ENCODE measurements around the gene GGNBP2.
A peak's percentile ranks its signal among the peaks of the same experiment; 100 is the strongest.
"Not testable (repeated sequence)": the region's sequence is repeated elsewhere in the genome, so short reads cannot be mapped to it uniquely, and the experiment has no call there.

GGNBP2 gene

DNA sequence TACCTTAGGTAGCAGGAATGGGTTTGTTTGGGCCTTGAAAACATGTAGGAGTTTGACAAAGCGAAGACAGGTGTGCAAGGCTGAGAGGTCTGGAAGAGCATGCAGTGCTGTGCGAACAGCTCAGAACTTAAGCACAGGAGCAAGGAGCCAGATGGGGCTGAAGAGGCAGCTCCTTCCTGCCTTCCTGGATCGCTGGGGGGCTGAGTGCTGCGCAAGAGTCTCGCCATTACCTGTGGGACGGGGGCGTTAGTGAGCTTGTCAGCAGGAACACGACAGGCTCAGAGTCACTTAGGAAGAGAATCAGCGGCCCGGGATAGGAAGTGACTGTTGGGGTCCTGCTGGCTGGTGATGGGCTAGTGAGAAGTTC lies 56.2 kb downstream of the GGNBP2 start:
- Histone ChIP-seq H3K27me3 (ENCODE audit: low read depth, low read length) (no peaks in the 10 kb centered on the region), H2AFZ (ENCODE audit: low read depth, low read length) (peak overlapping the region; percentile 85), H3K4me2 (ENCODE audit: low read length) (peak overlapping the region; percentile 95), H3K4me1 (ENCODE audit: low read length) (peaks cover 7% of the 10 kb centered on the region), H3K4me3 (ENCODE audit: low read length) (peak overlapping the region; percentile 94), H4K20me1 (ENCODE audit: insufficient read depth, low read length) (peaks cover 5% of the 10 kb centered on the region), H3K27ac (ENCODE audit: low read length) (peak overlapping the region; percentile 29), H3K79me2 (ENCODE audit: low read length) (peaks cover 45% of the 10 kb centered on the region), H3K36me3 (replicated peaks; ENCODE audit: low read depth, low read length) (peaks cover 5% of the 10 kb centered on the region), H3K9ac (ENCODE audit: low read length) (peak overlapping the region; percentile 84), H3K9me3 (ENCODE audit: insufficient read depth, low read length) (no peaks in the 10 kb centered on the region)
- no peak for TF ChIP-seq EZH2phosphoT487 (IDR thresholded peaks at IDR 0.05; ENCODE audit: low read depth)
- TF ChIP-seq, protein P1, sequence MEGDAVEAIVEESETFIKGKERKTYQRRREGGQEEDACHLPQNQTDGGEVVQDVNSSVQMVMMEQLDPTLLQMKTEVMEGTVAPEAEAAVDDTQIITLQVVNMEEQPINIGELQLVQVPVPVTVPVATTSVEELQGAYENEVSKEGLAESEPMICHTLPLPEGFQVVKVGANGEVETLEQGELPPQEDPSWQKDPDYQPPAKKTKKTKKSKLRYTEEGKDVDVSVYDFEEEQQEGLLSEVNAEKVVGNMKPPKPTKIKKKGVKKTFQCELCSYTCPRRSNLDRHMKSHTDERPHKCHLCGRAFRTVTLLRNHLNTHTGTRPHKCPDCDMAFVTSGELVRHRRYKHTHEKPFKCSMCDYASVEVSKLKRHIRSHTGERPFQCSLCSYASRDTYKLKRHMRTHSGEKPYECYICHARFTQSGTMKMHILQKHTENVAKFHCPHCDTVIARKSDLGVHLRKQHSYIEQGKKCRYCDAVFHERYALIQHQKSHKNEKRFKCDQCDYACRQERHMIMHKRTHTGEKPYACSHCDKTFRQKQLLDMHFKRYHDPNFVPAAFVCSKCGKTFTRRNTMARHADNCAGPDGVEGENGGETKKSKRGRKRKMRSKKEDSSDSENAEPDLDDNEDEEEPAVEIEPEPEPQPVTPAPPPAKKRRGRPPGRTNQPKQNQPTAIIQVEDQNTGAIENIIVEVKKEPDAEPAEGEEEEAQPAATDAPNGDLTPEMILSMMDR (IDR thresholded peaks at IDR 0.05; ENCODE audit: low read depth, low read length), result no peak

DNA sequence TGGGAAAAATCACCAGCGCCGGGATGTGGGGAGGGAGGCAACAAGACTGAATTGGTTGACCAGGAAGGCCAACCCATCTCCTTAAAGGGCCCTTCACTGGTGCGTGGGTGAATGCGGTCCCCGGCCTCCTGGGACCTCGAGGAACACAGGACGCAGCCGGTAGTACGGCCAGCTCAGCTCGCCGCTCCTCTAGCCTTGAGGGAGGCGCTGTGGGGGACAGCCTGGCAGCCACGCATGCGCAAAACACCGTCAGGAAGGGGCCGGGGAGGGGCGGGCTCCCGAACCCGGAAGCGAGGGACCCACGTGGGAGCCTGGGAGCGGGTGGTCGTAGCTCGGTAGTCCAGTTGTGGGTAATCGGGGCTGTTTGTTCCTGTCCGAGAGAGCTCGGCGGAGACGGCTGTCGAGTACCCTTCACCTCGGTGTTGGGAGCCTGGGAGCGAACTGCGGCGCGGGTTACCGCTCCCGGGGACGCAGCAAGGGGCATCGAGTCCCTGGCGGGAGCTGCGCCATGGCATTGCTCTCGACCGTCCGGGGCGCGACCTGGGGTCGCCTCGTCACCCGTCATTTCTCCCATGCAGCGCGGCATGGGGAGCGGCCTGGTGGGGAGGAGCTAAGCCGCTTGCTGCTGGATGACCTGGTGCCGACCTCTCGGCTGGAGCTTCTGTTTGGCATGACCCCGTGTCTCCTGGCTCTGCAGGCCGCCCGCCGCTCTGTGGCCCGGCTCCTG lies 56.7 kb downstream of the GGNBP2 start, which contains the start of gene MRM1:
Gene MRM1, plus strand, starts transcription at position 281 of the 727 bp plus-strand sequence. Its CDS starts 228 bp downstream, at position 509.
- Histone ChIP-seq H3K4me1 (ENCODE audit: low read length) (peaks cover 7% of the 10 kb centered on the region), H2AFZ (ENCODE audit: low read depth, low read length) (peak within 1 kb of the TSS; percentile 85), H3K36me3 (replicated peaks; ENCODE audit: low read depth, low read length) (peaks cover 5% of the 10 kb centered on the region), H3K9ac (ENCODE audit: low read length) (peak within 1 kb of the TSS; percentile 84), H3K9me3 (ENCODE audit: insufficient read depth, low read length) (no peaks in the 10 kb centered on the region), H4K20me1 (ENCODE audit: insufficient read depth, low read length) (peaks cover 7% of the 10 kb centered on the region), H3K27ac (ENCODE audit: low read length) (peak within 1 kb of the TSS; percentile 46), H3K79me2 (ENCODE audit: low read length) (peaks cover 51% of the 10 kb centered on the region), H3K4me3 (ENCODE audit: low read length) (peak within 1 kb of the TSS; percentile 94), H3K27me3 (ENCODE audit: low read depth, low read length) (no peaks in the 10 kb centered on the region), H3K4me2 (ENCODE audit: low read length) (peak within 1 kb of the TSS; percentile 95)
- no peak for TF ChIP-seq EZH2phosphoT487 (IDR thresholded peaks at IDR 0.05; ENCODE audit: low read depth)
- TF ChIP-seq, protein P1 (IDR thresholded peaks at IDR 0.05; ENCODE audit: low read depth, low read length), result no peak

DNA sequence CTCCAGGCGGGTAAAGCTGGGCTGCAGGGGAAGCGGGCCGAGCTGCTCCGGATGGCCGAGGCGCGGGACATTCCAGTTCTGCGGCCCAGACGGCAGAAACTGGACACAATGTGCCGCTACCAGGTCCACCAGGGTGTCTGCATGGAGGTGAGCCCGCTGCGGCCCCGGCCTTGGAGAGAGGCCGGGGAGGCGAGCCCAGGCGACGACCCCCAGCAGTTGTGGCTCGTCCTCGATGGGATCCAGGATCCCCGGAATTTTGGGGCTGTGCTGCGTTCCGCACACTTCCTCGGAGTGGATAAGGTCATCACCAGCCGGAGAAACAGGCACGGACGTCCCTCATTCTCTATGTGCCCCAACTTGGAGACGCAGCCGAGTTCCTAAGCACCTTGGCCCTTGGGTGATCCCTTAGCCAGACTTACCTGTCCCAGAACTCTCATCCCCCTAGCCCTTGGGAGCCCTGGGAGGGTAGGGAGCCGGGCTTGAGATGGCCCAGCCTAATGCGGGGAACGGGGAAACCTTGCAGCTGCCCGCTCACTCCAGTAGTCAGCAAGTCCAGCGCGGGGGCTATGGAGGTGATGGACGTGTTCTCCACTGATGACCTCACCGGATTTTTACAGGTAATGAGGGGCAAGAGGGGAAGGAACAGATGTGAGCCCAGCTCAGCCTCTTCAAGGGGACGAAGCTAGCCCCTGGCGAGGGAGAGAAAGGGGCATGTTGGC lies 57.5 kb downstream of the GGNBP2 start:
- H3K36me3 ChIP-seq (replicated peaks; ENCODE audit: low read depth, low read length), result peaks cover 5% of the 10 kb centered on the region
- H2AFZ ChIP-seq (ENCODE audit: low read depth, low read length), result 0 out of 2 replicates have a peak overlapping the region, but pooled peaks have one; percentile 51
- peaks cover 7% of the 10 kb centered on the region for H4K20me1 ChIP-seq (ENCODE audit: insufficient read depth, low read length)
- H3K27me3 ChIP-seq (ENCODE audit: low read depth, low read length), result no peaks in the 10 kb centered on the region
- H3K4me3 ChIP-seq (ENCODE audit: low read length), result peak overlapping the region; percentile 94
- peak overlapping the region; percentile 46 for H3K27ac ChIP-seq (ENCODE audit: low read length)
- no peaks in the 10 kb centered on the region for H3K9me3 ChIP-seq (ENCODE audit: insufficient read depth, low read length)
- peak overlapping the region; percentile 84 for H3K9ac ChIP-seq (ENCODE audit: low read length)
- TF ChIP-seq, protein P1 (IDR thresholded peaks at IDR 0.05; ENCODE audit: low read depth, low read length), result no peak
- TF ChIP-seq EZH2phosphoT487 (IDR thresholded peaks at IDR 0.05; ENCODE audit: low read depth), result no peak
- peaks cover 7% of the 10 kb centered on the region for H3K4me1 ChIP-seq (ENCODE audit: low read length)
- H3K4me2 ChIP-seq (ENCODE audit: low read length), result peak overlapping the region; percentile 95
- H3K79me2 ChIP-seq (ENCODE audit: low read length), result peaks cover 51% of the 10 kb centered on the region

DNA sequence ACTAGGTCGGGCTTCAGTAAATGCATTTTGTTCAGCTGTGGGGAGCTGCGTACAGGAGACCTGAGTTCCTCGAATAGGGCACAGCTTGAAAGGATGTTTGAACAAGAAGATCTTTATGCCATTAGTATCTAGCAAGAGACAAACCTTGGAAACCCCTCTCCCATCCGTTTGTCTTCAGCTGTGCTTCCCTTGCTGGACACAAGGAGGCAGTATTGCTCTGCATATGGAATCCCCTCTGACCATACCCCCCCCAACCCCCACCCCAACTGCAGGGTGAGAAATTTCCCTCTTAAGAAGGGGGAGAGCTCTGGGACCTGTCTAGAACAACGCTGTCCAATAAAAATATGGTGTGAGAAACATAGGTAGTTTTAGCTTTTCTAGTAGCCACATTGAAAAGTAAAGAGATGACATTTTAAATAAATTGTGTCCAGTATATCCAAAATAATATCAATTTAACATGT lies 58.2 kb downstream of the GGNBP2 start:
- H3K9ac ChIP-seq (ENCODE audit: low read length), result peak overlapping the region; percentile 84
- H3K27me3 ChIP-seq (ENCODE audit: low read depth, low read length), result no peaks in the 10 kb centered on the region
- H3K36me3 ChIP-seq (replicated peaks; ENCODE audit: low read depth, low read length), result peaks cover 6% of the 10 kb centered on the region
- H3K9me3 ChIP-seq (ENCODE audit: insufficient read depth, low read length), result no peaks in the 10 kb centered on the region
- H2AFZ ChIP-seq (ENCODE audit: low read depth, low read length), result no peak overlapping the region
- peak overlapping the region; percentile 46; the same call in 1 of the 2 replicates for H3K27ac ChIP-seq (ENCODE audit: low read length)
- peak overlapping the region; percentile 95 for H3K4me2 ChIP-seq (ENCODE audit: low read length)
- peaks cover 7% of the 10 kb centered on the region for H4K20me1 ChIP-seq (ENCODE audit: insufficient read depth, low read length)
- TF ChIP-seq, protein P1 (IDR thresholded peaks at IDR 0.05; ENCODE audit: low read depth, low read length), result peak; percentile 65
- TF ChIP-seq EZH2phosphoT487 (IDR thresholded peaks at IDR 0.05; ENCODE audit: low read depth), result no peak
- H3K4me1 ChIP-seq (ENCODE audit: low read length), result peaks cover 7% of the 10 kb centered on the region
- peaks cover 51% of the 10 kb centered on the region for H3K79me2 ChIP-seq (ENCODE audit: low read length)
- peak overlapping the region; percentile 94 for H3K4me3 ChIP-seq (ENCODE audit: low read length)

DNA sequence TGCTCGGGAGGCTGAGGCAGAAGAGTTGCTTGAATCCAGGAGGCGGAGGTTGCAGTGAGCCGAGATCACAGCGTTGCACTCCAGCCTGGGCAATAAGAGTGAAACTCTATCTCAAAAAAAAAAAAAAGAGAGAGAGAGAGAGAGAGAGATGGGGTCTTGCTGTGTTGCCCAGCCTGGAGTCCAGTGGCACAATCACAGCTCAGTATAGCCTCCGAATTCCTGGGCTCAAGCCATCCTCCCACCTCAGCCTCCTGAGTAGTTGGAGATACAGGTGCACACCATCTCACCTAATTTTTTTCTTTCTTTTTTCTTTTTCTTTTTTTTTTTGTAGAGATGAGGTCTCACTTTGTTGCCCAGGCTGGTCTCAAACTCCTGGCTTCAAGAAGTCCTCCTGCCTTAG lies 60.3 kb downstream of the GGNBP2 start:
- not testable (repeated sequence) for H3K27ac ChIP-seq (ENCODE audit: low read length); H3K27me3 ChIP-seq (ENCODE audit: low read depth, low read length); H3K9me3 ChIP-seq (ENCODE audit: insufficient read depth, low read length); H3K4me2 ChIP-seq (ENCODE audit: low read length); H3K4me3 ChIP-seq (ENCODE audit: low read length); H2AFZ ChIP-seq (ENCODE audit: low read depth, low read length); H3K9ac ChIP-seq (ENCODE audit: low read length)
- Histone ChIP-seq H4K20me1 (ENCODE audit: insufficient read depth, low read length) (peaks cover 20% of the 10 kb centered on the region), H3K36me3 (replicated peaks; ENCODE audit: low read depth, low read length) (peaks cover 18% of the 10 kb centered on the region), H3K4me1 (ENCODE audit: low read length) (peaks cover 17% of the 10 kb centered on the region), H3K79me2 (ENCODE audit: low read length) (peaks cover 51% of the 10 kb centered on the region)

Data from OCI-LY3 (cell line).